GM11168 (cell line): Measurements from ENCODE around the gene ZNF467.

Experiments
- in situ Hi-C: fragments of 300-500 bp; cut with MboI; formaldehyde crosslinking; loops from one replicate; pipeline ENCODE4 v1.12.0; 2022; ENCODE audit warnings: low sequenced_read_pairs; ENCODE audit not compliant: unreplicated experiment

The ZNF467 gene

GRCh38 chr7:149753375-149754233, 19.8 kb downstream of the ZNF467 start:
- in situ Hi-C loops: no loop called here

GRCh38 chr7:149752646-149753045, 20.7 kb downstream of the ZNF467 start:
- in situ Hi-C loops: no loop called here

- in situ Hi-C loops: no loop called here
These were observed 22.2 kb downstream of the ZNF467 start for GRCh38 chr7:149751043-149751775.

- in situ Hi-C loops: no loop called here
These were observed 23.1 kb downstream of the ZNF467 start for GRCh38 chr7:149750122-149750845.

GRCh38 chr7:149748076-149748874, 25.1 kb downstream of the ZNF467 start:
- in situ Hi-C loops: no loop called here

- in situ Hi-C loops: no loop called here
These were observed 29.7 kb downstream of the ZNF467 start for GRCh38 chr7:149743476-149744255.

GRCh38 chr7:149742075-149742701, 31.2 kb downstream of the ZNF467 start:
- in situ Hi-C loops: no loop called here

GRCh38 chr7:149741629-149742028, 31.8 kb downstream of the ZNF467 start:
- in situ Hi-C loops: no loop called here

- in situ Hi-C loops: no loop called here
These were observed 36.7 kb downstream of the ZNF467 start for GRCh38 chr7:149736478-149737360.

- in situ Hi-C loops: no loop called here
These were observed 37.5 kb downstream of the ZNF467 start for GRCh38 chr7:149735779-149736477.

- in situ Hi-C loops: no loop called here
These were observed 38.2 kb downstream of the ZNF467 start for GRCh38 chr7:149735181-149735602.

GRCh38 chr7:149734791-149735075, 38.7 kb downstream of the ZNF467 start:
- in situ Hi-C loops: no loop called here

GRCh38 chr7:149733924-149734790, 39.2 kb downstream of the ZNF467 start:
- in situ Hi-C loops: no loop called here

GRCh38 chr7:149733131-149733923, 40.1 kb downstream of the ZNF467 start:
- in situ Hi-C loops: no loop called here

GRCh38 chr7:149732611-149733010, 40.8 kb downstream of the ZNF467 start:
- in situ Hi-C loops: no loop called here

GRCh38 chr7:149732111-149732561, 41.3 kb downstream of the ZNF467 start:
- in situ Hi-C loops: no loop called here
